ENCODE data around the gene KRTAP2-4. TPM values are rescaled to one million over a fixed set of nuclear protein-coding genes. Genes with fewer than 3 reads are reported as not detected.
"Not testable (repeated sequence)": the region's sequence is repeated elsewhere in the genome, so short reads cannot be mapped to it uniquely, and the experiment has no call there.

The KRTAP2-4 gene
- total RNA-seq, 1 experiment from 2014 or later, result 0.76 TPM

DNA sequence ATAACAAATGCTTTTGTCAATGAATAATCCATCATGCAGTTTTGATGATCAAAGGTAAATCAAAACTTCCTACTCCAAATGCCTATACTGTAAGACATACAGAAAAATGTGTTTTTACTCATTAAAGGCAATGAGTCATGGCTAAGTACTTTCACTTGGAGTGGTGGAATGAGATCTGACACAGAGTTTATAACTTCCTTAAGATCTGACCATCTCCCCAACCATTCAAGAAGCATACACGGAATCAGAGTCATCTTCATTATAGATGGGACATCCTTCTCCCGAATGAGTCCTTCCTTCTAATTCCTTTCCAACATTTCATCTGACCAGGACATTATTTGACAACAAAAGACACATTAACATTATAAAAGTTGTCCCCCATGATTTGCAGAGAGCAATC is 17.7 kb upstream of the KRTAP2-4 start:
- CTCF ChIA-PET; H4K20me1 ChIP-seq (ENCODE audit: insufficient read depth); H3K9me2 ChIP-seq (ENCODE audit: insufficient read depth); RAD21 ChIA-PET (ENCODE audit: low non-redundant PET in 1 of 2, low total read pairs in 2 of 2, uncharacterized antibody in 2 of 2, unreplicated experiment in 2 of 2); H3K27me3 ChIP-seq (ENCODE audit: insufficient read depth, low read length); H3K9me3 ChIP-seq (ENCODE audit: control insufficient read depth in 1 of 2, insufficient read depth in 1 of 2, low read depth in 1 of 2, low read length in 2 of 2); BruUV-seq (replicated peaks); POLR2A ChIA-PET; DNase-seq (ENCODE audit: low read depth, low spot score); intact Hi-C loops (cut with micrococcal nuclease); H2AFZ ChIP-seq (ENCODE audit: low read depth, low read length, poor library complexity, severe bottlenecking): not testable (repeated sequence)
- Histone ChIP-seq H3K27ac (ENCODE audit: low read depth, low read length) (peak overlapping the region; percentile 76; the same call in 1 of the 2 replicates), H3K9ac (ENCODE audit: low read length) (peak overlapping the region; percentile 49; the same call in 1 of the 2 replicates), H3K4me2 (ENCODE audit: low read length) (peak overlapping the region; percentile 62), H3K79me2 (ENCODE audit: insufficient read depth, low read length) (peaks cover 50% of the 10 kb centered on the region), H3K36me3 (ENCODE audit: control insufficient read depth in 1 of 2, insufficient read depth in 2 of 2, low read length in 2 of 2) (peaks cover 0 to 30% of the 10 kb centered on the region in 2 experiments; a peak in 2 of 4 replicates), H3K4me3 (replicated peaks in 1 of 2; ENCODE audit: low read depth in 1 of 2, low read length in 2 of 2) (peak overlapping the region; percentile 40 to 56), H3K4me1 (ENCODE audit: control insufficient read depth in 1 of 2, insufficient read depth in 2 of 2, low read length in 2 of 2) (peaks cover 20 to 54% of the 10 kb centered on the region in 2 experiments)
- TF ChIP-seq JUND (IDR thresholded peaks at IDR 0.05), result 0 out of 2 replicates have a peak, but pooled peaks have one; percentile 8
- TF ChIP-seq SP1 (IDR thresholded peaks at IDR 0.05; ENCODE audit: low read depth), result peak; percentile 31; the same call in 1 of the 2 replicates
- ATAC-seq, result peak; percentile 83

DNA sequence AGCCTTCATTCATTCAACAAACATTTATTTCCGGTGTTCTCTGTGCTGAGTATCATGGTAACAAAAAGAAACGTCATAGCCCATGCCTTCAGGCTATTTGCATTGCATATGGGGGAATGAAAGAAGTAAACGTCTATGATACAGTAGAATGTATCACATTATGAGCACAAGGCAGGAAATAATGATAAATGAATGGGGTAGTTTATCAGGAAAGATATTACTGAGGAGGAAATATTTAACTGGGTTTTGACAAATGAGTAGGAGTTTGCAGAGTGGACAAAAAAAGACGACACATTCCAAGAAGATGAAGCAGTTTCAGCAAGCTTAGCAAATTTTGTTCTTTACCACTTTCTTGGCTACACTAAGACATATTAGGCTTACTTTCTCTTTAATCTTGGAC is 16.9 kb upstream of the KRTAP2-4 start:
- TSS peak; percentile 49 for BruUV-seq (replicated peaks)
- RAD21 ChIA-PET (ENCODE audit: low non-redundant PET in 1 of 2, low total read pairs in 2 of 2, uncharacterized antibody in 2 of 2, unreplicated experiment in 2 of 2), result no interaction called here

More for the DNA sequence above, 16.9 kb upstream of the KRTAP2-4 start:
- no peaks in the 10 kb centered on the region for H3K9me3 ChIP-seq (ENCODE audit: control insufficient read depth in 1 of 2, insufficient read depth in 1 of 2, low read depth in 1 of 2, low read length in 2 of 2)
- POLR2A ChIA-PET, result no interaction called here
- peaks cover 0 to 38% of the 10 kb centered on the region in 2 experiments; a peak in 2 of 4 replicates for H3K36me3 ChIP-seq (ENCODE audit: control insufficient read depth in 1 of 2, insufficient read depth in 2 of 2, low read length in 2 of 2)
- peak overlapping the region; percentile 20; the same call in 1 of the 2 replicates for H3K9ac ChIP-seq (ENCODE audit: low read length)
- H4K20me1 ChIP-seq (ENCODE audit: insufficient read depth), result no peaks in the 10 kb centered on the region
- peaks cover 20 to 57% of the 10 kb centered on the region in 2 experiments for H3K4me1 ChIP-seq (ENCODE audit: control insufficient read depth in 1 of 2, insufficient read depth in 2 of 2, low read length in 2 of 2)
- ATAC-seq (no peak), DNase-seq (ENCODE audit: low read depth, low spot score) (no peak)
- peaks cover 58% of the 10 kb centered on the region for H3K79me2 ChIP-seq (ENCODE audit: insufficient read depth, low read length)
- TF ChIP-seq YY1 (IDR thresholded peaks at IDR 0.05; ENCODE audit: extremely low read depth, insufficient replicate concordance, low read depth, low read length), result no peak
- TF ChIP-seq, protein P1, sequence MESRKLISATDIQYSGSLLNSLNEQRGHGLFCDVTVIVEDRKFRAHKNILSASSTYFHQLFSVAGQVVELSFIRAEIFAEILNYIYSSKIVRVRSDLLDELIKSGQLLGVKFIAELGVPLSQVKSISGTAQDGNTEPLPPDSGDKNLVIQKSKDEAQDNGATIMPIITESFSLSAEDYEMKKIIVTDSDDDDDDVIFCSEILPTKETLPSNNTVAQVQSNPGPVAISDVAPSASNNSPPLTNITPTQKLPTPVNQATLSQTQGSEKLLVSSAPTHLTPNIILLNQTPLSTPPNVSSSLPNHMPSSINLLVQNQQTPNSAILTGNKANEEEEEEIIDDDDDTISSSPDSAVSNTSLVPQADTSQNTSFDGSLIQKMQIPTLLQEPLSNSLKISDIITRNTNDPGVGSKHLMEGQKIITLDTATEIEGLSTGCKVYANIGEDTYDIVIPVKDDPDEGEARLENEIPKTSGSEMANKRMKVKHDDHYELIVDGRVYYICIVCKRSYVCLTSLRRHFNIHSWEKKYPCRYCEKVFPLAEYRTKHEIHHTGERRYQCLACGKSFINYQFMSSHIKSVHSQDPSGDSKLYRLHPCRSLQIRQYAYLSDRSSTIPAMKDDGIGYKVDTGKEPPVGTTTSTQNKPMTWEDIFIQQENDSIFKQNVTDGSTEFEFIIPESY (IDR thresholded peaks at IDR 0.05; ENCODE audit: extremely low read depth, insufficient replicate concordance, low read length), result no peak
- H3K9me2 ChIP-seq (ENCODE audit: insufficient read depth), result no peaks in the 10 kb centered on the region
- peak overlapping the region; percentile 24 for H3K4me2 ChIP-seq (ENCODE audit: low read length)
- H2AFZ ChIP-seq (ENCODE audit: low read depth, low read length, poor library complexity, severe bottlenecking), result no peak overlapping the region
- H3K27ac ChIP-seq (ENCODE audit: low read depth, low read length), result peak overlapping the region; percentile 67; the same call in 1 of the 2 replicates
- intact Hi-C loops (cut with micrococcal nuclease), result no loop called here
- peak overlapping the region in 1 of 2 experiments; percentile 14; a peak in 1 of 4 replicates for H3K4me3 ChIP-seq (replicated peaks in 1 of 2; ENCODE audit: low read depth in 1 of 2, low read length in 2 of 2)
- CTCF ChIA-PET, result no interaction called here
- no peaks in the 10 kb centered on the region for H3K27me3 ChIP-seq (ENCODE audit: insufficient read depth, low read length)
